Measurements from ENCODE around the gene AMY2B. TPM values are rescaled to one million over a fixed set of nuclear protein-coding genes. Genes with fewer than 3 reads are reported as not detected.

AMY2B gene
- total and polyA plus RNA-seq, 2 of the 13 experiments (the other 11 are each of a cell fraction or from before 2014, with no cell fraction given), result 1.3 to 1.9 TPM

DNA sequence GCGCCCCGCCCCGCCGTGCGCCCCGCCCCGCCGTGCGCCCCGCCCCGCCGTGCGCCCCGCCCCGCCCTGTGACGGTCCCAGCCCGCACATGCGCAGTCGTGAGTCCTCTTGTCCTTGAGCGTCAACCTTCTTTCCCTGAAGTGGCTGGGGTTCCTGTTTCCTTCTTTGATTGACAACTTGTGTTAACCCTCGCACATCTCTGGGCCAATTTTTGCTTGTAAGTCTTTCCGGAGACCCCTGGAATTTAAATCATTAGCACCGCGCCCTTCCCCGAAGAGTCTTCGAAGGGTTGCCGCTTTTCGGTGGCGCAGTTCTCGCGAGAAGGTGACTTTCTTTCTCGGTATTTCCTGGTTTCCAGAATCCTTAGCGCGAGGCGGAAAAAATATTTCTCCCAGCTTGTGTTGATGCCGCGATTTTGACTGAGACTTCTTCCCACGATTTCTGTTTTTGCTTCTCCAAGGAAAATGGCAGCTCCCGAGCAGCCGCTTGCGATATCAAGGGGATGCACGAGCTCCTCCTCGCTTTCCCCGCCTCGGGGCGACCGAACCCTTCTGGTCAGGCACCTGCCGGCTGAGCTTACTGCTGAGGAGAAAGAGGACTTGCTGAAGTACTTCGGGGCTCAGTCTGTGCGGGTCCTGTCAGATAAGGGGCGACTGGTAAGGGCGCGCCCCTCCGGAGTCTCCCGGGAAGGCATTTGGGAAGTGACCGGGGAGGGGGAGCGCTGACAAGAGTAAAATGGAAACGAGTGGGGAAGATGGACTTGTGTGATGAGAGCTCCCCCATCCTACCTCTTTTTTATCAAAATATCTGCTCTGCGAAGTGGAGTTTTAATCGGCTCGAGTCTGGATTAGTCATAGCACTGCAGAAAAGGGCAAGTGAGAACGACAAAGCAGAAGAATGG is 45.5 kb upstream of the AMY2B start, which contains the start of gene RNPC3 (continued):
- TF ChIP-seq, protein P1, sequence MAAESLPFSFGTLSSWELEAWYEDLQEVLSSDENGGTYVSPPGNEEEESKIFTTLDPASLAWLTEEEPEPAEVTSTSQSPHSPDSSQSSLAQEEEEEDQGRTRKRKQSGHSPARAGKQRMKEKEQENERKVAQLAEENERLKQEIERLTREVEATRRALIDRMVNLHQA (CRISPR knock-in tag; IDR thresholded peaks at IDR 0.05), result no peak
- TF ChIP-seq ASH2L (IDR thresholded peaks at IDR 0.05; ENCODE audit: insufficient read length, low read depth, low read length) (peak; percentile 79), DMAP1 (CRISPR knock-in tag; IDR thresholded peaks at IDR 0.05) (peak; percentile 51; the same call in 1 of the 2 replicates), LCORL (IDR thresholded peaks at IDR 0.05) (no peak), LCORL (CRISPR knock-in tag; IDR thresholded peaks at IDR 0.05) (0 out of 2 replicates have a peak, but pooled peaks have one; percentile 20), GZF1 (CRISPR knock-in tag; IDR thresholded peaks at IDR 0.05) (no peak), MIXL1 (CRISPR knock-in tag; IDR thresholded peaks at IDR 0.05) (no peak), CREM (IDR thresholded peaks at IDR 0.05) (peak; percentile 54; the same call in 1 of the 2 replicates), CREM (CRISPR knock-in tag; IDR thresholded peaks at IDR 0.05) (no peak), HMG20B (CRISPR knock-in tag; conservative IDR thresholded peaks at IDR 0.05) (no peak), ZNF232 (CRISPR knock-in tag; IDR thresholded peaks at IDR 0.05; ENCODE audit: borderline replicate concordance) (no peak), KDM5B (CRISPR knock-in tag; IDR thresholded peaks at IDR 0.05; ENCODE audit: borderline replicate concordance) (peak; percentile 28; the same call in 1 of the 2 replicates), ATF1 (CRISPR knock-in tag; IDR thresholded peaks at IDR 0.05) (peak; percentile 50; the same call in 1 of the 2 replicates), EED (CRISPR knock-in tag; IDR thresholded peaks at IDR 0.05) (no peak), AGO2 (optimal IDR thresholded peaks at IDR 0.05; ENCODE audit: low read depth, low read length) (no peak), TP53 (CRISPR knock-in tag; conservative IDR thresholded peaks at IDR 0.05) (0 out of 2 replicates have a peak, but pooled peaks have one; percentile 33), KLF11 (CRISPR knock-in tag; IDR thresholded peaks at IDR 0.05) (no peak), HOXA7 (CRISPR knock-in tag; IDR thresholded peaks at IDR 0.05) (no peak), RBFOX2 (IDR thresholded peaks at IDR 0.05; ENCODE audit: low read depth, low read length) (peak; percentile 48; the same call in 1 of the 2 replicates), KMT2B (CRISPR knock-in tag; IDR thresholded peaks at IDR 0.05) (peak; percentile 83), ZNF430 (CRISPR knock-in tag; IDR thresholded peaks at IDR 0.05) (0 out of 2 replicates have a peak, but pooled peaks have one; percentile 54), ZNF546 (CRISPR knock-in tag; conservative IDR thresholded peaks at IDR 0.05) (no peak)
- TF ChIP-seq, protein P2, sequence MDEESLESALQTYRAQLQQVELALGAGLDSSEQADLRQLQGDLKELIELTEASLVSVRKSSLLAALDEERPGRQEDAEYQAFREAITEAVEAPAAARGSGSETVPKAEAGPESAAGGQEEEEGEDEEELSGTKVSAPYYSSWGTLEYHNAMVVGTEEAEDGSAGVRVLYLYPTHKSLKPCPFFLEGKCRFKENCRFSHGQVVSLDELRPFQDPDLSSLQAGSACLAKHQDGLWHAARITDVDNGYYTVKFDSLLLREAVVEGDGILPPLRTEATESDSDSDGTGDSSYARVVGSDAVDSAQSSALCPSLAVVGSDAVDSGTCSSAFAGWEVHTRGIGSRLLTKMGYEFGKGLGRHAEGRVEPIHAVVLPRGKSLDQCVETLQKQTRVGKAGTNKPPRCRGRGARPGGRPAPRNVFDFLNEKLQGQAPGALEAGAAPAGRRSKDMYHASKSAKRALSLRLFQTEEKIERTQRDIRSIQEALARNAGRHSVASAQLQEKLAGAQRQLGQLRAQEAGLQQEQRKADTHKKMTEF (CRISPR knock-in tag; IDR thresholded peaks at IDR 0.05), result 0 out of 2 replicates have a peak, but pooled peaks have one; percentile 32
- TF ChIP-seq, protein P3, sequence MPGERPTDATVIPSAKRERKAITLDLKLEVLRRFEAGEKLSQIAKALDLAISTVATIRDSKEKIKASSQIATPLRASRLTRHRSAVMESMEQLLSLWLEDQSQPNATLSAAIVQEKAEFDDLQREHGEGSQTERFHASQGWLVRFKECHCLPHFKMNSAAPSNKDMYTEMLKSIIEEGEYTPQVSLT (CRISPR knock-in tag; IDR thresholded peaks at IDR 0.05; ENCODE audit: borderline replicate concordance, low read depth), result no peak
- TF ChIP-seq, protein P4, sequence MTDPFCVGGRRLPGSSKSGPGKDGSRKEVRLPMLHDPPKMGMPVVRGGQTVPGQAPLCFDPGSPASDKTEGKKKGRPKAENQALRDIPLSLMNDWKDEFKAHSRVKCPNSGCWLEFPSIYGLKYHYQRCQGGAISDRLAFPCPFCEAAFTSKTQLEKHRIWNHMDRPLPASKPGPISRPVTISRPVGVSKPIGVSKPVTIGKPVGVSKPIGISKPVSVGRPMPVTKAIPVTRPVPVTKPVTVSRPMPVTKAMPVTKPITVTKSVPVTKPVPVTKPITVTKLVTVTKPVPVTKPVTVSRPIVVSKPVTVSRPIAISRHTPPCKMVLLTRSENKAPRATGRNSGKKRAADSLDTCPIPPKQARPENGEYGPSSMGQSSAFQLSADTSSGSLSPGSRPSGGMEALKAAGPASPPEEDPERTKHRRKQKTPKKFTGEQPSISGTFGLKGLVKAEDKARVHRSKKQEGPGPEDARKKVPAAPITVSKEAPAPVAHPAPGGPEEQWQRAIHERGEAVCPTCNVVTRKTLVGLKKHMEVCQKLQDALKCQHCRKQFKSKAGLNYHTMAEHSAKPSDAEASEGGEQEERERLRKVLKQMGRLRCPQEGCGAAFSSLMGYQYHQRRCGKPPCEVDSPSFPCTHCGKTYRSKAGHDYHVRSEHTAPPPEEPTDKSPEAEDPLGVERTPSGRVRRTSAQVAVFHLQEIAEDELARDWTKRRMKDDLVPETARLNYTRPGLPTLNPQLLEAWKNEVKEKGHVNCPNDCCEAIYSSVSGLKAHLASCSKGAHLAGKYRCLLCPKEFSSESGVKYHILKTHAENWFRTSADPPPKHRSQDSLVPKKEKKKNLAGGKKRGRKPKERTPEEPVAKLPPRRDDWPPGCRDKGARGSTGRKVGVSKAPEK (CRISPR knock-in tag; IDR thresholded peaks at IDR 0.05; ENCODE audit: borderline replicate concordance), result no peak
- TF ChIP-seq, protein P5, sequence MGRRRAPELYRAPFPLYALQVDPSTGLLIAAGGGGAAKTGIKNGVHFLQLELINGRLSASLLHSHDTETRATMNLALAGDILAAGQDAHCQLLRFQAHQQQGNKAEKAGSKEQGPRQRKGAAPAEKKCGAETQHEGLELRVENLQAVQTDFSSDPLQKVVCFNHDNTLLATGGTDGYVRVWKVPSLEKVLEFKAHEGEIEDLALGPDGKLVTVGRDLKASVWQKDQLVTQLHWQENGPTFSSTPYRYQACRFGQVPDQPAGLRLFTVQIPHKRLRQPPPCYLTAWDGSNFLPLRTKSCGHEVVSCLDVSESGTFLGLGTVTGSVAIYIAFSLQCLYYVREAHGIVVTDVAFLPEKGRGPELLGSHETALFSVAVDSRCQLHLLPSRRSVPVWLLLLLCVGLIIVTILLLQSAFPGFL (CRISPR knock-in tag; IDR thresholded peaks at IDR 0.05), result no peak

Measured in HepG2 (cell line).